ENCODE results near the gene SFTPA2. TPM values are rescaled to one million over a fixed set of nuclear protein-coding genes. Genes with fewer than 3 reads are reported as not detected.

Gene SFTPA2
- total and polyA plus RNA-seq, 2 experiments from 2014 or later = not detected

DNA sequence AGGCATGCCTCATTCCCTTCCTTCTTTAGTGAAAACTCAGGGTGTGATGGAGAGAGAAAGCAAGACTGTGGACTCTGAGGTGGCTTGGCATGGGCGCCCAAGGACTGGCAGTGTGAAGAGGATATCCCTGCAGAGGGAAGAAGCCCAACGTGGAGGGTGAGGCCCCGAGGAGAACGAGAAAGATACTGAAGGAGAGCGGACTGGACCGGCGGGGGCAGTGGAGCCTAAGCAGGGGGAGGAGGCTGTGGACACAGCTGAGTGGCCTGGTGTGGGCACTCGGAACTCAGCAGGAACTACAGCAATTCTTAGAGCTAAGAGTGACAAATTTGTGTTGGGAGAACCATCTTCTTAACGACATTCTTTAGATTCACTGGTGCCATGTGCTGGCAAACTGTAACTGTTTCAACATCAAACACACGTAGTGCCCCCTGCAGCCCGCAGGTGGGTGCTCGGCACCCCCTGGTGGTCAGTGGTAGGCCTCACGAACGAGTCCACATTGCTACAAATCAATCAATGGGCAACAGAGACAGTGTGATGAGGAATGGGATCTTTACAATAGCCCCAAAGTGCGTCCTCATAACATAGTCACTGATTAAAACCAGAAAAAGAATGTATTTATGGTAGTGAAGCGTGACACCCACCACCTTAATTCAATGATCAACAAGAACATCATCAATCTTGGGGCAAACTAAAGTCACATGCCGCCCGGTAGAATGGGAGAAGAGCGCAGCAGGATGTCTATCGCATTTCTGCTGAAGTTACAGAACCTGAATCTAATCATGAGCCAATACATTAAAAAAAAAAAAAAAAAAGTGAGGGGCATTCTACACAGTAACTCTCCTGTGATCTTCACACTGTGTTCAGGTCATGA, 48.5 kb upstream of the SFTPA2 start:
- TF ChIP-seq, protein P1, sequence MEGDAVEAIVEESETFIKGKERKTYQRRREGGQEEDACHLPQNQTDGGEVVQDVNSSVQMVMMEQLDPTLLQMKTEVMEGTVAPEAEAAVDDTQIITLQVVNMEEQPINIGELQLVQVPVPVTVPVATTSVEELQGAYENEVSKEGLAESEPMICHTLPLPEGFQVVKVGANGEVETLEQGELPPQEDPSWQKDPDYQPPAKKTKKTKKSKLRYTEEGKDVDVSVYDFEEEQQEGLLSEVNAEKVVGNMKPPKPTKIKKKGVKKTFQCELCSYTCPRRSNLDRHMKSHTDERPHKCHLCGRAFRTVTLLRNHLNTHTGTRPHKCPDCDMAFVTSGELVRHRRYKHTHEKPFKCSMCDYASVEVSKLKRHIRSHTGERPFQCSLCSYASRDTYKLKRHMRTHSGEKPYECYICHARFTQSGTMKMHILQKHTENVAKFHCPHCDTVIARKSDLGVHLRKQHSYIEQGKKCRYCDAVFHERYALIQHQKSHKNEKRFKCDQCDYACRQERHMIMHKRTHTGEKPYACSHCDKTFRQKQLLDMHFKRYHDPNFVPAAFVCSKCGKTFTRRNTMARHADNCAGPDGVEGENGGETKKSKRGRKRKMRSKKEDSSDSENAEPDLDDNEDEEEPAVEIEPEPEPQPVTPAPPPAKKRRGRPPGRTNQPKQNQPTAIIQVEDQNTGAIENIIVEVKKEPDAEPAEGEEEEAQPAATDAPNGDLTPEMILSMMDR (conservative IDR thresholded peaks at IDR 0.05; ENCODE audit: low read depth in 2 of 2) = peak; percentile 92 to 95
- no peak for TF ChIP-seq NANOG (IDR thresholded peaks at IDR 0.05; ENCODE audit: borderline replicate concordance)
- TF ChIP-seq, protein P2, sequence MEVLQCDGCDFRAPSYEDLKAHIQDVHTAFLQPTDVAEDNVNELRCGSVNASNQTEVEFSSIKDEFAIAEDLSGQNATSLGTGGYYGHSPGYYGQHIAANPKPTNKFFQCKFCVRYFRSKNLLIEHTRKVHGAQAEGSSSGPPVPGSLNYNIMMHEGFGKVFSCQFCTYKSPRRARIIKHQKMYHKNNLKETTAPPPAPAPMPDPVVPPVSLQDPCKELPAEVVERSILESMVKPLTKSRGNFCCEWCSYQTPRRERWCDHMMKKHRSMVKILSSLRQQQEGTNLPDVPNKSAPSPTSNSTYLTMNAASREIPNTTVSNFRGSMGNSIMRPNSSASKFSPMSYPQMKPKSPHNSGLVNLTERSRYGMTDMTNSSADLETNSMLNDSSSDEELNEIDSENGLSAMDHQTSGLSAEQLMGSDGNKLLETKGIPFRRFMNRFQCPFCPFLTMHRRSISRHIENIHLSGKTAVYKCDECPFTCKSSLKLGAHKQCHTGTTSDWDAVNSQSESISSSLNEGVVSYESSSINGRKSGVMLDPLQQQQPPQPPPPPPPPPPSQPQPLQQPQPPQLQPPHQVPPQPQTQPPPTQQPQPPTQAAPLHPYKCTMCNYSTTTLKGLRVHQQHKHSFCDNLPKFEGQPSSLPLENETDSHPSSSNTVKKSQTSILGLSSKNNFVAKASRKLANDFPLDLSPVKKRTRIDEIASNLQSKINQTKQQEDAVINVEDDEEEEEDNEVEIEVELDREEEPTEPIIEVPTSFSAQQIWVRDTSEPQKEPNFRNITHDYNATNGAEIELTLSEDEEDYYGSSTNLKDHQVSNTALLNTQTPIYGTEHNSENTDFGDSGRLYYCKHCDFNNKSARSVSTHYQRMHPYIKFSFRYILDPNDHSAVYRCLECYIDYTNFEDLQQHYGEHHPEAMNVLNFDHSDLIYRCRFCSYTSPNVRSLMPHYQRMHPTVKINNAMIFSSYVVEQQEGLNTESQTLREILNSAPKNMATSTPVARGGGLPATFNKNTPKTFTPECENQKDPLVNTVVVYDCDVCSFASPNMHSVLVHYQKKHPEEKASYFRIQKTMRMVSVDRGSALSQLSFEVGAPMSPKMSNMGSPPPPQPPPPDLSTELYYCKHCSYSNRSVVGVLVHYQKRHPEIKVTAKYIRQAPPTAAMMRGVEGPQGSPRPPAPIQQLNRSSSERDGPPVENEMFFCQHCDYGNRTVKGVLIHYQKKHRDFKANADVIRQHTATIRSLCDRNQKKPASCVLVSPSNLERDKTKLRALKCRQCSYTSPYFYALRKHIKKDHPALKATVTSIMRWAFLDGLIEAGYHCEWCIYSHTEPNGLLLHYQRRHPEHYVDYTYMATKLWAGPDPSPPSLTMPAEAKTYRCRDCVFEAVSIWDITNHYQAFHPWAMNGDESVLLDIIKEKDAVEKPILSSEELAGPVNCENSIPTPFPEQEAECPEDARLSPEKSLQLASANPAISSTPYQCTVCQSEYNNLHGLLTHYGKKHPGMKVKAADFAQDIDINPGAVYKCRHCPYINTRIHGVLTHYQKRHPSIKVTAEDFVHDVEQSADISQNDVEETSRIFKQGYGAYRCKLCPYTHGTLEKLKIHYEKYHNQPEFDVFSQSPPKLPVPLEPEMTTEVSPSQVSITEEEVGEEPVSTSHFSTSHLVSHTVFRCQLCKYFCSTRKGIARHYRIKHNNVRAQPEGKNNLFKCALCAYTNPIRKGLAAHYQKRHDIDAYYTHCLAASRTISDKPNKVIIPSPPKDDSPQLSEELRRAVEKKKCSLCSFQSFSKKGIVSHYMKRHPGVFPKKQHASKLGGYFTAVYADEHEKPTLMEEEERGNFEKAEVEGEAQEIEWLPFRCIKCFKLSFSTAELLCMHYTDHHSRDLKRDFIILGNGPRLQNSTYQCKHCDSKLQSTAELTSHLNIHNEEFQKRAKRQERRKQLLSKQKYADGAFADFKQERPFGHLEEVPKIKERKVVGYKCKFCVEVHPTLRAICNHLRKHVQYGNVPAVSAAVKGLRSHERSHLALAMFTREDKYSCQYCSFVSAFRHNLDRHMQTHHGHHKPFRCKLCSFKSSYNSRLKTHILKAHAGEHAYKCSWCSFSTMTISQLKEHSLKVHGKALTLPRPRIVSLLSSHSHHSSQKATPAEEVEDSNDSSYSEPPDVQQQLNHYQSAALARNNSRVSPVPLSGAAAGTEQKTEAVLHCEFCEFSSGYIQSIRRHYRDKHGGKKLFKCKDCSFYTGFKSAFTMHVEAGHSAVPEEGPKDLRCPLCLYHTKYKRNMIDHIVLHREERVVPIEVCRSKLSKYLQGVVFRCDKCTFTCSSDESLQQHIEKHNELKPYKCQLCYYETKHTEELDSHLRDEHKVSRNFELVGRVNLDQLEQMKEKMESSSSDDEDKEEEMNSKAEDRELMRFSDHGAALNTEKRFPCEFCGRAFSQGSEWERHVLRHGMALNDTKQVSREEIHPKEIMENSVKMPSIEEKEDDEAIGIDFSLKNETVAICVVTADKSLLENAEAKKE (CRISPR knock-in tag; IDR thresholded peaks at IDR 0.05) = no peak
- Histone ChIP-seq H3K27me3 (ENCODE audit: insufficient read depth) (no peaks in the 10 kb centered on the region), H3K4me1 (ENCODE audit: insufficient read depth) (peaks cover 3% of the 10 kb centered on the region), H3K4me3 (no peak overlapping the region), H4K20me1 (replicated peaks; ENCODE audit: insufficient read depth) (no peaks in the 10 kb centered on the region), H3K9me2 (ENCODE audit: insufficient read depth) (0 out of 2 replicates have a peak, but pooled peaks cover 9% of the 10 kb centered on the region), H3K4me2 (no peak overlapping the region), H3K36me3 (ENCODE audit: insufficient read depth) (no peaks in the 10 kb centered on the region), H3K79me2 (replicated peaks; ENCODE audit: insufficient read depth) (no peaks in the 10 kb centered on the region), H2AFZ (peak overlapping the region; percentile 74), H3F3A (replicated peaks; ENCODE audit: low read depth) (no peaks in the 10 kb centered on the region), H3K27ac (ENCODE audit: low read depth) (no peak overlapping the region)
- ATAC-seq (peak; percentile 94), DNase-seq (ENCODE audit: low spot score) (peak; percentile 80)
- H3K4me1 Mint-ChIP-seq = peaks cover 3% of the 10 kb centered on the region
- peaks cover 8% of the 10 kb centered on the region for H3K27me3 Mint-ChIP-seq (ENCODE audit: insufficient read depth, low read depth, poor library complexity)
- 0 out of 3 replicates have a peak, but pooled peaks cover 3% of the 10 kb centered on the region for H3K9me3 Mint-ChIP-seq
- H3K4me3 Mint-ChIP-seq = no peak overlapping the region
- H3K27ac Mint-ChIP-seq = no peak overlapping the region
- no peaks in the 10 kb centered on the region for H3K36me3 Mint-ChIP-seq (ENCODE audit: low read depth)

Data from GM23338 (cell line).